Pancreas (tissue), 10 donors: ENCODE measurements around the gene AMZ1. TPM values are rescaled to one million over a fixed set of nuclear protein-coding genes. Genes with fewer than 3 reads are reported as not detected.
"Not testable (repeated sequence)": the region's sequence is repeated elsewhere in the genome, so short reads cannot be mapped to it uniquely, and the experiment has no call there.

Experiments
- ATAC-seq, 4 donors: fragments of 200-7000 bp; cut with Tn5 transposase; one replicate each; pipeline versions ENCODE4 v1.8.0 to v1.9.1; 2020; ENCODE audit warnings: mild to moderate bottlenecking in 4 of 4, moderate library complexity in 4 of 4
- DNase-seq, 6 donors: peaks; one replicate each; pipeline ENCODE4 v3.0.0-alpha.2; 2020
- FAIRE-seq: peaks from 2 replicates; lab custom pipeline; 2012; peaks lifted over from hg19 to GRCh38; lab: Jason Lieb, UNC
- H3K27ac ChIP-seq, 4 donors: fragments of 200-600 bp; sonication (generic); 1 replicate in 3 of 4; 2 replicates in 1 of 4; pipeline versions ENCODE4 v1.5.0 to v1.8.0; 2020
- H3K27me3 ChIP-seq, 4 donors: fragments of 200-600 bp; one replicate each; pipeline ENCODE4 v1.8.0; 2021
- H3K36me3 ChIP-seq, 3 donors: fragments of 200-600 bp; sonication (generic) in 1 of 3; one replicate each; pipeline versions ENCODE4 v1.5.0 to v1.8.0; 2020 to 2021
- H3K4me1 ChIP-seq, 3 donors: fragments of 200-600 bp; one replicate each; pipeline ENCODE4 v1.8.0; 2021
- H3K4me3 ChIP-seq, 4 donors: fragments of 200-600 bp; sonication (generic) in 2 of 4; one replicate each; pipeline versions ENCODE4 v1.5.0 to v1.8.0; 2020 to 2021
- H3K9me3 ChIP-seq, 4 donors: fragments of 200-600 bp; one replicate each; pipeline ENCODE4 v1.8.0; 2021
- CTCF ChIP-seq, 4 donors: fragments of 200-600 bp; sonication (generic) in 3 of 4; IDR thresholded peaks; one replicate each; pipeline versions ENCODE4 v1.5.0 to v1.8.0; 2021; ENCODE audit warnings: antibody characterized with exemption in 4 of 4
- WGBS, 2 donors: extraction: QIAGEN DNeasy Blood & Tissue Kit; methylation state at CpG; one replicate each; pipeline ENCODE4 v1.1.7; 2013; 5-methylcytosine and 5-hydroxymethylcytosine counted together
- intact Hi-C, 3 donors: fragments of 100-400 bp; cut with DNase I; formaldehyde crosslinking; loops; one replicate each; pipeline versions ENCODE4 v1.11.1 to v1.14.2; 2022
- polyA plus RNA-seq, 2 donors: library from polyadenylated mRNA; stranded (reverse); fragments of 200-250 nt; gene quantifications; one replicate each; pipeline ENCODE4 v1.2.3, GENCODE V29; 2013
- total RNA-seq, 6 donors: library from RNA; stranded (reverse); fragmentation: NEBNext Ultra II Directional in 4 of 6; extraction: Animal tissue kit (Norgen Biotek cat#: 25700) in 4 of 6; gene quantifications; one replicate each; pipeline versions ENCODE4 v1.2.1 to v1.2.4, GENCODE V29; 2021 to 2023
- donor health status: healthy with polysubstance abuse.
- donor health status: DM: no; HTN: no; CAD: no; lungs with moderate emphysema.
- donor health status: DM: no; HTN: no; CAD: no.
- donor health status: control.
- donor health status: control.
- donor health status: Bipolar disorder and iron deficiency.
- donor health status: DM: yes; HTN: yes; CAD: no.
- donor health status: DM: no; HTN: no; CAD: no.
- donor health status: DM: no; HTN: no; CAD: no.
- donor health status: DM: yes; HTN: yes; CAD: no.

AMZ1 gene
- total and polyA plus RNA-seq, 8 donors, result 0.04 to 0.19 (median 0.05) TPM; not detected in 5

- DNase-seq (peak in 5 of 6 donors; percentile 30 to 85 (median 68)), FAIRE-seq (no peak), ATAC-seq (peak; percentile 72 to 92 (median 87))
- no peaks in the 10 kb centered on the region for H3K27me3 ChIP-seq
- H3K9me3 ChIP-seq, result no peaks in the 10 kb centered on the region
- H3K27ac ChIP-seq, result no peak overlapping the region
- WGBS, 2 donors, result 19 to 22% methylated on average over 25 of the region's 25 CpGs
- H3K36me3 ChIP-seq, result no peaks in the 10 kb centered on the region
- intact Hi-C loops, result no loop called here
- H3K4me1 ChIP-seq, result no peaks in the 10 kb centered on the region
- H3K4me3 ChIP-seq, result no peak overlapping the region
- TF ChIP-seq CTCF (IDR thresholded peaks at IDR 0.05), result peak; percentile 57 to 73 (median 60)
These were observed 17.1 kb upstream of the AMZ1 start for GRCh38 chr7:2670720-2671391.

- H3K36me3 ChIP-seq, intact Hi-C loops, H3K4me1 ChIP-seq, H3K27ac ChIP-seq, H3K4me3 ChIP-seq, H3K9me3 ChIP-seq, FAIRE-seq, DNase-seq, ATAC-seq, H3K27me3 ChIP-seq: not testable (repeated sequence)
- 48 to 56% methylated on average over 6 of the region's 6 CpGs for WGBS, 2 donors
These were observed 14.8 kb upstream of the AMZ1 start for GRCh38 chr7:2673214-2673613.

- Histone ChIP-seq H3K27me3 (no peaks in the 10 kb centered on the region), H3K36me3 (no peaks in the 10 kb centered on the region), H3K27ac (no peak overlapping the region), H3K9me3 (no peaks in the 10 kb centered on the region), H3K4me3 (no peak overlapping the region), H3K4me1 (no peaks in the 10 kb centered on the region)
- ATAC-seq (no peak), FAIRE-seq (no peak), DNase-seq (no peak)
- no peak for TF ChIP-seq CTCF (IDR thresholded peaks at IDR 0.05)
- intact Hi-C loops, result no loop called here
These were observed 14.1 kb upstream of the AMZ1 start for GRCh38 chr7:2673934-2674333.

- H3K36me3 ChIP-seq, result no peaks in the 10 kb centered on the region
- intact Hi-C loops, result no loop called here
- DNase-seq, result peak in 1 of 6 donors; percentile 11
- TF ChIP-seq CTCF (IDR thresholded peaks at IDR 0.05), result no peak
- H3K4me3 ChIP-seq, result no peak overlapping the region
- no peak for ATAC-seq
- no peaks in the 10 kb centered on the region for H3K9me3 ChIP-seq
- H3K4me1 ChIP-seq, result no peaks in the 10 kb centered on the region
- H3K27ac ChIP-seq, result no peak overlapping the region
- no peaks in the 10 kb centered on the region for H3K27me3 ChIP-seq
- no peak for FAIRE-seq
- 79 to 91% methylated on average over 9 of the region's 9 CpGs for WGBS, 2 donors
These were observed 12.7 kb upstream of the AMZ1 start for GRCh38 chr7:2675256-2675764.

- H3K27me3 ChIP-seq, H3K9me3 ChIP-seq, H3K4me3 ChIP-seq, ATAC-seq, H3K27ac ChIP-seq, H3K4me1 ChIP-seq, FAIRE-seq, H3K36me3 ChIP-seq, intact Hi-C loops: not testable (repeated sequence)
- peak in 1 of 6 donors; percentile 31 for DNase-seq
- 72 to 88% methylated on average over 6 to 7 of the region's 8 CpGs for WGBS, 2 donors
These were observed 11.4 kb upstream of the AMZ1 start for GRCh38 chr7:2676576-2676975.

GRCh38 chr7:2678454-2678853 is 9.5 kb upstream of the AMZ1 start:
- ATAC-seq, H3K27me3 ChIP-seq, H3K27ac ChIP-seq, DNase-seq, H3K4me1 ChIP-seq, H3K4me3 ChIP-seq, H3K36me3 ChIP-seq, H3K9me3 ChIP-seq, intact Hi-C loops, FAIRE-seq: not testable (repeated sequence)
- WGBS, 2 donors, result 82 to 87% methylated on average over 11 to 15 of the region's 15 CpGs

GRCh38 chr7:2679135-2680127 is 8.6 kb upstream of the AMZ1 start:
- H3K27me3 ChIP-seq, FAIRE-seq, H3K4me3 ChIP-seq, H3K27ac ChIP-seq, H3K9me3 ChIP-seq, H3K36me3 ChIP-seq, H3K4me1 ChIP-seq, DNase-seq: not testable (repeated sequence)
- peak; percentile 12 to 66 (median 32) for ATAC-seq
- intact Hi-C loops, result loop anchor here in 2 of 3 donors (10.0 kb wide), 2 partner anchors 205 to 225 kb away; partner anchors contain the start of gene GRIFIN (in 1 of the 2)
- WGBS, 2 donors, result 47 to 57% methylated on average over 55 to 64 of the region's 64 CpGs
